Measurements from ENCODE around the gene PEX11A.

- no peak for TF ChIP-seq SAP30 (IDR thresholded peaks at IDR 0.05; ENCODE audit: insufficient read depth, insufficient replicate concordance, low read length)
- no peak for TF ChIP-seq JUND (IDR thresholded peaks at IDR 0.05; ENCODE audit: low read length)
- TF ChIP-seq RAD21 (IDR thresholded peaks at IDR 0.05 in 1 of 2, conservative IDR thresholded peaks at IDR 0.05 in 1 of 2; ENCODE audit: low read depth in 2 of 2, low read length in 2 of 2), result no peak
- no peak for TF ChIP-seq CEBPB (IDR thresholded peaks at IDR 0.05; ENCODE audit: low read depth, low read length)
Measured at GRCh38 chr15:89677381-89677780, 13.2 kb downstream of the PEX11A start.
